Measurements from ENCODE around the gene CD63. TPM values are rescaled to one million over a fixed set of nuclear protein-coding genes. Genes with fewer than 3 reads are reported as not detected.

The CD63 gene
- polyA plus RNA-seq, 1 donor from 2014 or later = 217 TPM

- no peaks in the 10 kb centered on the region for H3F3A ChIP-seq (ENCODE audit: insufficient read depth, low read length, poor library complexity, severe bottlenecking)
Measured at GRCh38 chr12:55697686-55698085, 31.1 kb downstream of the CD63 start.

GRCh38 chr12:55696796-55697462 is 31.9 kb downstream of the CD63 start:
- Histone ChIP-seq H3K4me2 (ENCODE audit: low read length) (no peak overlapping the region), H3K27me3 (ENCODE audit: insufficient read depth, low read depth, low read length) (no peaks in the 10 kb centered on the region), H3K4me3 (ENCODE audit: low read length) (no peak overlapping the region), H4K20me1 (ENCODE audit: insufficient read depth) (no peaks in the 10 kb centered on the region), H2AFZ (ENCODE audit: low read depth, low read length) (no peak overlapping the region), H3K9me3 (ENCODE audit: low read length) (no peaks in the 10 kb centered on the region), H3K9ac (ENCODE audit: low read length) (no peak overlapping the region), H3K9me2 (ENCODE audit: insufficient read depth, low read length) (no peaks in the 10 kb centered on the region), H3K27ac (ENCODE audit: low read length) (no peak overlapping the region), H3F3A (ENCODE audit: insufficient read depth, low read length, poor library complexity, severe bottlenecking) (no peaks in the 10 kb centered on the region), H3K36me3 (ENCODE audit: insufficient read depth, low read length) (no peaks in the 10 kb centered on the region), H3K79me2 (replicated peaks; ENCODE audit: insufficient read depth, low read length) (no peaks in the 10 kb centered on the region)
- no peak for TF ChIP-seq RAD21 (conservative IDR thresholded peaks at IDR 0.05)
- TF ChIP-seq POLR2AphosphoS5 (IDR thresholded peaks at IDR 0.05) = no peak
- TF ChIP-seq EP300 (conservative IDR thresholded peaks at IDR 0.05; ENCODE audit: poor library complexity, severe bottlenecking) = no peak
- no peak for TF ChIP-seq CTCF (IDR thresholded peaks at IDR 0.05; ENCODE audit: poor library complexity, severe bottlenecking)
- no peak for TF ChIP-seq REST (IDR thresholded peaks at IDR 0.05; ENCODE audit: borderline replicate concordance)
- no peak for TF ChIP-seq TAF1 (IDR thresholded peaks at IDR 0.05; ENCODE audit: low read depth)
- TF ChIP-seq SMC3 (conservative IDR thresholded peaks at IDR 0.05; ENCODE audit: poor library complexity) = no peak

More at GRCh38 chr12:55697686-55698085, 31.1 kb downstream of the CD63 start:
- Histone ChIP-seq H3K9ac (ENCODE audit: low read length) (no peak overlapping the region), H4K20me1 (ENCODE audit: insufficient read depth) (no peaks in the 10 kb centered on the region), H3K79me2 (replicated peaks; ENCODE audit: insufficient read depth, low read length) (no peaks in the 10 kb centered on the region), H3K9me2 (ENCODE audit: insufficient read depth, low read length) (no peaks in the 10 kb centered on the region), H3K27me3 (ENCODE audit: insufficient read depth, low read depth, low read length) (no peaks in the 10 kb centered on the region), H2AFZ (ENCODE audit: low read depth, low read length) (no peak overlapping the region), H3K36me3 (ENCODE audit: insufficient read depth, low read length) (no peaks in the 10 kb centered on the region), H3K4me3 (ENCODE audit: low read length) (no peak overlapping the region), H3K27ac (ENCODE audit: low read length) (no peak overlapping the region), H3K4me2 (ENCODE audit: low read length) (no peak overlapping the region), H3K9me3 (ENCODE audit: low read length) (no peaks in the 10 kb centered on the region)
- TF ChIP-seq EP300 (conservative IDR thresholded peaks at IDR 0.05; ENCODE audit: poor library complexity, severe bottlenecking) (no peak), REST (IDR thresholded peaks at IDR 0.05; ENCODE audit: borderline replicate concordance) (no peak), CTCF (IDR thresholded peaks at IDR 0.05; ENCODE audit: poor library complexity, severe bottlenecking) (no peak), TAF1 (IDR thresholded peaks at IDR 0.05; ENCODE audit: low read depth) (no peak), EZH2 (IDR thresholded peaks at IDR 0.05; ENCODE audit: borderline replicate concordance, insufficient read depth, low read length, poor library complexity, severe bottlenecking) (no peak)
